Measurements from ENCODE around the gene KCNC1.

The KCNC1 gene

GRCh38 chr11:17736930-17737817, 2.6 kb downstream of the KCNC1 start:
- no peak for DNase-seq (ENCODE audit: low read depth in 1 of 2, low spot score in 1 of 2)

GRCh38 chr11:17738151-17738973, 3.8 kb downstream of the KCNC1 start:
- no peak for DNase-seq (ENCODE audit: low read depth in 1 of 2, low spot score in 1 of 2)

- DNase-seq (ENCODE audit: low read depth in 1 of 2, low spot score in 1 of 2), result no peak
Measured at GRCh38 chr11:17739945-17740338, 5.4 kb downstream of the KCNC1 start.

DNA sequence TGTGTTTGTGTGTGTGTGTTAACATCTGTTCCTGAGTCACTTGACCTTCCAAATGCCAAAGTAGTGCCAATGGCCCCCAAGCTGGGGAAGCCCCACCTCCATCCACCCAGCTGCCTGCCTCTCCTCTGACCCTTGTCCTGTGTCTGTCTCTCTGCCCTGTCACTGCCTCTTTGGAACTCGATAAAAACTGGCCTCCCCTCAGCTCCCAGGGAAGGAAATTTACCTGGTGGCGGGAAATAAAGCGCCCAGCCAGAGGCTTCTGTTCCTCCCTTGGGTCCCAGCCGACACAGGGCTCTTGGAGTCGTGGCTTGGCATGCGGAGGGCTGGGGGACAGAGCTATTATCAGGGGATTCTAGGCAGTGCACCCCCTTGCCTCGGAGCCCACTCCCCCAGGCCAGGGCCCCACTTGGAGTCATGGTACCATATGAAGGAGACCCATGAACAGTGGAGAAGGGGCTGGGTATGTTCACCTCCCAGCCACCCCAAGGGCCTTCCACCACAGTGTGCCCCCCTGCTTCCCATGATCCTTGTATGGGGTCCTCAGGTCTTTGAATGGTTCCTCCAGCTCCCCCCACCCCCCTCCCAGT, 6.2 kb downstream of the KCNC1 start:
- DNase-seq (ENCODE audit: low read depth in 1 of 2, low spot score in 1 of 2), result no peak

GRCh38 chr11:17741487-17741886, 6.9 kb downstream of the KCNC1 start:
- no peak for DNase-seq (ENCODE audit: low read depth in 1 of 2, low spot score in 1 of 2)

DNA sequence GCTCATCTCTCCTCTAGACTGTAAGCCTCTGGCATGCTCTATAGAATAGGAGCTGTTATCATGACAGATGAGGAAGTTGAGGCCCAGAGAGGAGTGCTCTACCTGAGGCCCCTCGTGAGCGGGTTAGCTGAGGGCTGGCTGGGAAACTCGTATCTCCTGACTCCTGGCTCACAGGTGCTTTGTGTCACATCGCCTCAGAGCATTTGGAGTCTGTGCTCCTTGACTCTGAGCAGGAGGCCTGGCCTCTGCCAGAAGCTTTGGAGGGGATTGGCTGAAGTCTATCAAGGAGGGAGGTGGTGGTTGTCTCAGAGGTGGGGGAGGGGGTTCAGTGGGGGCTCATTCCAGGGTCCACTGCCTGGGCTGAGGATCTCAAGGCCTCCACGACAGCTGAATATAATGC, 7.4 kb downstream of the KCNC1 start:
- no peak for DNase-seq (ENCODE audit: low read depth in 1 of 2, low spot score in 1 of 2)

DNA sequence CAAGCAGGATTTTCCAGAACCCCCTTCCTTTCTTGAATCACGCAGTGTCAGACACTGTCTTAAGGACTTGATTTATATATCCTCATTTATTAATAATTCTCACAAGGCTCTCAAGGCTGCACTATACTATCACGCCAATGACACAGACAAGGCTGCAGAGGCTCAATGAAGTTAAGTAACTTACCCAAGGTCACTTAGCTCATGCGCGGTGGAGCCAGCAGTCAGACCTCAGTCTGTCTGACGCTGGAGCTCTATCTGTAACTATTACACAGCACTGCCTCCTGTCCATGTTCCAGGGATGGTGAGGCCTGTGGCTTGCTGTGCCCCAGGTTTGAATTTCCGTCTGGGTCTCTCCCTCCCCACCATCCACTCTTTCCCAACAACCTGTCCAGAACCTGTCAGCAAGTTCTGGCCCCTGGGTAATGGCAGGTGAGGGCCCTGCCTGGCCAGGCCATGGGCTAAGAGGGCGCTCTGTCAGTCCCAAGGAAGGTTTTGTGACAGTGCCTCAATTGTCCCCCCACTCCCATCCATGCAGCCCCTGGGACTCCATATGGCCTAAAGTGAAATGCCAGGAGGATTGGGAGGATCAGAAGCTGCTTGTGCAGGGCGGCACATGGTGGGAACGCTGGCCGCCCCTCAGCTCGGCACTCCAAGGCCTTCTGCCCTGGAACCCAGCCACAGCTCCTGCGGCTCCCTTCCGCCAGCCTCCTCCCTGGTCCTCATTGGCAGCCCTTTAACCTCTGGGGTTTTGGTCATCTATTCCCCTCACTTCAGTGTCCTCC, 8.6 kb downstream of the KCNC1 start:
- no peak for DNase-seq (ENCODE audit: low read depth in 1 of 2, low spot score in 1 of 2)

- DNase-seq (ENCODE audit: low read depth in 1 of 2, low spot score in 1 of 2), result no peak
Measured at GRCh38 chr11:17743808-17744119, 9.2 kb downstream of the KCNC1 start.

DNA sequence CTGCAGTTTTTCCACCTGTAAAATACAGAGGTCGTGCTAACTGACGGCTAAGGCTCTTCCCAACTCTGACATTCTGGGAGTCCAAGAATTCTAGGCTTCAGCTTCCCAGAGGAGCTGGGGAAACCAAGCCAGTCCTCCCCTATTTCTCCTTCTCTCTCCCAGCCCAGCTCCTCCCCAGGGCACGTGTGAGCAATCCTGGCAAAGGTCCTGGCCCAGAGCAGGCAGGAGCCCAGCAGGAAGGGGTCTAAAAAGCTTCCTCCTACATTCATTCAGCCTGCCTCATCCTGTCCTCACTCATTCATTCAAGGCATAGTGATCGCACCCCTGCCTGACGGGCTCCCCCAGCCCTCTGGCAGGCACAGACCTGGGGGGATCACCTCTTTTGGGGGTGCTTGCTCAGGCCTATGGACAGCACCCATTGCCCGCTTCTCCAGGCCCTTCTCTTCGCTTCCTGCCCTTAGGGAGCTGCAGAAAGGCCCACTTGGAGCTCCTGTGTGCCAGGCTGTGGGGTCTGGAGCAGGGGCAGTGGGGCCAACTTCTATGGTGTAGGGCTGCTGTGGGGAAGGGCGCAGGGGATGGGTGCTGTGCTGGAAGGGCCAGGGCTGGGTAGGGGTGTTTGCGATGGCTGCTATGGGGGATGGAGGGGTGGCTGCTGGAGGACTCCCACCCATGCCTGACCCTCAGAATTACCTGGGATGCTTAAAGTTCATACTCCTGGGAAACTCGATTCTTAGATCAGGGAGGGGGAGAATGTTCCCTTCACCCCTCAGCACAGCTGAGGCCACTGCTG, 9.8 kb downstream of the KCNC1 start:
- DNase-seq (ENCODE audit: low read depth in 1 of 2, low spot score in 1 of 2), result no peak

- DNase-seq (ENCODE audit: low read depth in 1 of 2, low spot score in 1 of 2), result no peak
Measured at GRCh38 chr11:17745023-17745772, 10.6 kb downstream of the KCNC1 start.

DNA sequence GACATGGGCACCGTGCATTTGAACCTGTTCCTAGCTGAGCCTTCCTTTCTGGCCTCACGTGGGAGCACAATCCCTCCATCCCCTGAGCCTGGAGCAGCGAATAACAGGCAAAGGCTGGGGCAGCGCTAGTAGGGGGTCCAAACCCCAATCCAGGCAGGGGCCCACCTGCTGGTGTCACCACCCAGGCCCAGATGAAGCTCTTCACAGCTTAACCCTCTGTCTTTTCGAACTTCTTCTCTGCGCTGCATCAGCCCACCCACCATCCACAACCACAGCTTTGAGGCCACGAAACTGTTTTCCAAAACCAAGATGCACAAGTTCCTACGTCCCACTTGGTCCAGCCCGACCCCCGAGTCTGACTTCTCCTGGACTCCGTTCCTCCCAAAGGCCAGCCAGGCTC, 11.5 kb downstream of the KCNC1 start:
- no peak for DNase-seq (ENCODE audit: low read depth in 1 of 2, low spot score in 1 of 2)

- DNase-seq (ENCODE audit: low read depth in 1 of 2, low spot score in 1 of 2), result no peak
Measured at GRCh38 chr11:17747131-17747955, 12.8 kb downstream of the KCNC1 start.

DNA sequence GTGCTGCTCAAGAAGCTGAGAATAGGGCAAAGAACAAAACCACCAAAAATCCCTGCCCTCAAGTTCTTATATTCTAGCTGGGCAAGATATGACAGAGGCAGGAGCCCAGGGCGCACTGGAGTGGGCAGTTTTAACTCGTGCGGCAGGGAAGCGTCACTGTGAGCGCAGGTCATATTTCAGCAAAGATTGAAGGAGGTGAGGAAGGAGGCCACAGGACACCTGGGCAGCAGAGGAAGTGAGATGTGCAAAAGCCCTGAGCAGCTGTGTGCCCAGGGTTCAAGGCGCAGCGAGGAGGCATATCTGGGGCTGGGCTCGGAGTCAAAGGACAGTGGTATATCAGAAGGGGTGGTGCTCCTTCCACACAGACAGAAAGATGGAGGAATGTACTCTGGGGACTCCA, 13.5 kb downstream of the KCNC1 start:
- DNase-seq (ENCODE audit: low read depth in 1 of 2, low spot score in 1 of 2), result no peak

- no peak for DNase-seq (ENCODE audit: low read depth in 1 of 2, low spot score in 1 of 2)
Measured at GRCh38 chr11:17748761-17749721, 14.5 kb downstream of the KCNC1 start.

DNA sequence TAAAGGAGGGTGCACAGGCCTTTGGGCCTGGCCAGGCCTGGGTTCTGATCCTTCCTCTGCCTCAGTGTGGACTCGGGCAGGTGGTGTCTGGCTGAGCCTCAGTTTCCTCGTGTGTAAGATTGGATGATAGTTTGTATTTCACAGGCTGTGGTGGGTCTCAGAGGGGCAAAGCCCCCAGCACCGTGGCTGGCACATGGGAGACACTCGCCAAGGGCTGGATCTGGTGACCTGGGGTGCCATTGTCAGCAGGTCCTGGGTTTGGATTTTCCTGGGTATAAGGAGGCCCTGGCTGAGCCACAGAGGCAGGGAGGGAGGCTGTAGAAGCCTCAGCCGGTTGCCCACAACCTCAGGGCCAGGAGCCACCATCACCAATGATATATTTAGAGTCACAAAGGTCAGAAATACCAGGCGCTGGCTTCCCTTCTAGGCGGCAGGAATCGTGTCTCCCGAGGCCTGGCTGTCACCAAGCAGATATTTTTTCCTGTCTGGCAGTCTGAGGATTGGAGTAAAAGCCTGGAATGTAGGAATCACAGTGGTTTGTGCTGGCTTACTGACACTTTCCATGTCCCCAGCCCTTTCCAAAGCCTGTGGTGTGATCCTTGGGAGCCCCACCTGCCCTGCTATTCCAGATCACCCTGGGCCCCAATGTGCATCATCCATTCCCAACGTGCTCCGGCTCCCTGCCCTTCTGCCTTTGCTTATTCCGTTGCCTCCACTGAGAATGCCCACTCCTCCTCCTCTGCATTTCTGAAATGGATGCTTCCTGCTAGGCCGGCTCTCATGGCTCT, 15.6 kb downstream of the KCNC1 start:
- no peak for DNase-seq (ENCODE audit: low read depth in 1 of 2, low spot score in 1 of 2)

DNA sequence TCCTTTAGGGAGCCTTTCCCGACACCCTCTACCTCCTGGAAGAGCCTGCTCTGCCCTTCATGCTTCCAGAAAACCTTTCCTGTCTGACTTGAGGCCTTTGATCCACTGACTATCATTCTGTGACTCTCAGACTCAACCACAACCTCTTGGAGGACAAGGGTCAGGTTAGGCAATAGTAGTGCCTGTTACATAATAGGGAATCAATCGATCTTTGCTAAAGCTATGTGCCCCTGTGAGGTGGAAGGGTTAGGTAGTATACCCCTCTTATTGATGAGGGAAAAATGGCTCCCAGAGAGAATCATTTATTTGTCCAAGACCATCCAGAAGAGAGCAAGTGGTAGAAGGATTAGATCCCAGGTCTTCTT, 16.2 kb downstream of the KCNC1 start:
- no peak for DNase-seq (ENCODE audit: low read depth in 1 of 2, low spot score in 1 of 2)

GRCh38 chr11:17751558-17751957, 17.0 kb downstream of the KCNC1 start:
- DNase-seq (ENCODE audit: low read depth in 1 of 2, low spot score in 1 of 2), result no peak
